Effector memory CD4-positive, alpha-beta T cell (primary cell): Measurements from ENCODE around the gene DEAF1.

Source experiments
- DNase-seq, 3 donors: peaks; one replicate each; pipeline ENCODE4 v3.0.0-alpha.2; 2020
- H3K27ac ChIP-seq: 2 replicates; pipeline ENCODE4 v1.7.0; 2013; ENCODE audit warnings: mild to moderate bottlenecking, low read length, moderate library complexity; ENCODE audit not compliant: insufficient read depth, poor library complexity, severe bottlenecking
- H3K27me3 ChIP-seq: replicated peaks from 2 replicates; pipeline ENCODE4 v1.7.0; 2013; ENCODE audit warnings: mild to moderate bottlenecking, low read length; ENCODE audit not compliant: insufficient read depth, control insufficient read depth, poor library complexity, severe bottlenecking
- H3K36me3 ChIP-seq: 2 replicates; pipeline ENCODE4 v1.7.0; 2013; ENCODE audit warnings: mild to moderate bottlenecking, low read length, moderate library complexity; ENCODE audit not compliant: control insufficient read depth, insufficient read depth
- H3K4me1 ChIP-seq: 2 replicates; pipeline ENCODE4 v1.7.0; 2013; ENCODE audit warnings: low read length, mild to moderate bottlenecking; ENCODE audit not compliant: control insufficient read depth, insufficient read depth, poor library complexity, severe bottlenecking
- H3K4me3 ChIP-seq: 2 replicates; pipeline ENCODE4 v1.7.0; 2013; ENCODE audit warnings: low read length, low read depth, mild to moderate bottlenecking; ENCODE audit not compliant: insufficient read depth, poor library complexity, severe bottlenecking
- H3K9me3 ChIP-seq: 2 replicates; pipeline ENCODE4 v1.7.0; 2013; ENCODE audit warnings: mild to moderate bottlenecking, low read length, moderate library complexity; ENCODE audit not compliant: control insufficient read depth

Gene DEAF1

GRCh38 chr11:618856-619627 is 76.0 kb downstream of the DEAF1 start:
- Histone ChIP-seq H3K4me3 (no peak overlapping the region), H3K9me3 (no peaks in the 10 kb centered on the region), H3K36me3 (no peaks in the 10 kb centered on the region), H3K27ac (no peak overlapping the region), H3K27me3 (no peaks in the 10 kb centered on the region), H3K4me1 (peaks cover 11% of the 10 kb centered on the region)
- DNase-seq: no peak

- Histone ChIP-seq H3K36me3 (no peaks in the 10 kb centered on the region), H3K4me3 (no peak overlapping the region), H3K27me3 (no peaks in the 10 kb centered on the region), H3K9me3 (no peaks in the 10 kb centered on the region), H3K4me1 (peaks cover 19% of the 10 kb centered on the region), H3K27ac (no peak overlapping the region)
- DNase-seq: no peak
These were observed 76.9 kb downstream of the DEAF1 start for GRCh38 chr11:617912-618682.

GRCh38 chr11:617199-617911 is 77.7 kb downstream of the DEAF1 start:
- DNase-seq: no peak
- no peak overlapping the region for H3K27ac ChIP-seq
- H3K4me3 ChIP-seq: no peak overlapping the region
- H3K4me1 ChIP-seq: peaks cover 22% of the 10 kb centered on the region
- no peaks in the 10 kb centered on the region for H3K9me3 ChIP-seq
- H3K27me3 ChIP-seq: no peaks in the 10 kb centered on the region
- H3K36me3 ChIP-seq: peaks cover 6% of the 10 kb centered on the region

DNA sequence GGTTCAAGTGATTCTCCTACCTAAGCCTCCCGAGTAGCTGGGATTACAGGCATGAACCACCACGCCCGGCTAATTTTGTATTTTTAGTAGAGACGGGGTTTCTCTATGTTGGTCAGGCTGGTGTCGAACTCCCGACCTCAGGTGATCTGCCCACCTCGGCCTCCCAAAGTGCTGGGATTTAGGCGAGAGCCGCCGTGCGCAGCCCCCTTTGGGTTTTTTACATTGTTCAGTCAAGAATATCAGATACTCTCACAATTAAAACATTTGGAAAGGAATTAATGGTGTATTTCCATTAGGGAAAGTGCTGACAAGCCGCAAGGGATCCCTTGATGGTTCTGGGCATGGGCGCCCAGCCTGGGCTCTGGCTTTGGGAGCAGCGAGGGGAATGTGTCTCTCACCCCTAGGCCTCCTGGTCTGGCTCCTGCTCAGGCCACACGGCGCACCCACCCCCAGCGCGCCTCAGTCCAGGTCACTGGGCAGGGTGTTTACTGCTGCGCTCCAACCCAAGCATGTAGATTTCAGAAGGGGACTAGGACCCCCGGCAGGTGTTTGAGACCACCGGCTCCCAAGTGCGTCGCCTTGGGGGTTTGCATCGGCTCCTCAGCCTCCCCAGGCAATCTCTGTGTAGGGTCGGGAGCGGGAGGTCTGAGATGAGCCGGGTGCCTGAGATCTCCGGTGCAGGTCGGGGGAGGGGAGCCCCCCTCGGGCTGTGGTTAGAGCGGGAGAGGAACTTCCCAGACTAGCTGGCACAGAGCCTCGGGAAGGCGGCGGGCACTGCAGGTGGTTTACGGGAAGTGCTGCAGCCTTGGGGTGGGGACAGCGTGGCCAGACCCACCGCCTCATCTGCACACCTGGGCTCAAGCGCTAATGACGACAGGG is 78.5 kb downstream of the DEAF1 start:
- no peak for DNase-seq
- Histone ChIP-seq H3K4me3 (peak overlapping the region; percentile 79), H3K27ac (peak overlapping the region; percentile 94), H3K4me1 (peaks cover 22% of the 10 kb centered on the region), H3K9me3 (no peaks in the 10 kb centered on the region), H3K36me3 (peaks cover 14% of the 10 kb centered on the region), H3K27me3 (no peaks in the 10 kb centered on the region)

GRCh38 chr11:615504-616319 is 79.3 kb downstream of the DEAF1 start, which contains the start of gene IRF7:
Gene IRF7, minus strand, starts transcription at chr11:615950. Its CDS starts 586 bp downstream, at chr11:615364.
- H3K36me3 ChIP-seq: peaks cover 22% of the 10 kb centered on the region

GRCh38 chr11:614623-615503 is 80.2 kb downstream of the DEAF1 start:
- H3K4me3 ChIP-seq: peak overlapping the region; percentile 79
- H3K4me1 ChIP-seq: peaks cover 22% of the 10 kb centered on the region
- no peaks in the 10 kb centered on the region for H3K9me3 ChIP-seq
- H3K36me3 ChIP-seq: peaks cover 30% of the 10 kb centered on the region
- no peak for DNase-seq
- peak overlapping the region; percentile 94 for H3K27ac ChIP-seq
- H3K27me3 ChIP-seq: no peaks in the 10 kb centered on the region

More at GRCh38 chr11:615504-616319, 79.3 kb downstream of the DEAF1 start, which contains the start of gene IRF7:
- Histone ChIP-seq H3K9me3 (no peaks in the 10 kb centered on the region), H3K4me3 (peak within 1 kb of the TSS; percentile 79), H3K4me1 (peaks cover 22% of the 10 kb centered on the region), H3K27me3 (no peaks in the 10 kb centered on the region), H3K27ac (peak within 1 kb of the TSS; percentile 94)
- DNase-seq: peak; percentile 81 to 87 (median 85)

DNA sequence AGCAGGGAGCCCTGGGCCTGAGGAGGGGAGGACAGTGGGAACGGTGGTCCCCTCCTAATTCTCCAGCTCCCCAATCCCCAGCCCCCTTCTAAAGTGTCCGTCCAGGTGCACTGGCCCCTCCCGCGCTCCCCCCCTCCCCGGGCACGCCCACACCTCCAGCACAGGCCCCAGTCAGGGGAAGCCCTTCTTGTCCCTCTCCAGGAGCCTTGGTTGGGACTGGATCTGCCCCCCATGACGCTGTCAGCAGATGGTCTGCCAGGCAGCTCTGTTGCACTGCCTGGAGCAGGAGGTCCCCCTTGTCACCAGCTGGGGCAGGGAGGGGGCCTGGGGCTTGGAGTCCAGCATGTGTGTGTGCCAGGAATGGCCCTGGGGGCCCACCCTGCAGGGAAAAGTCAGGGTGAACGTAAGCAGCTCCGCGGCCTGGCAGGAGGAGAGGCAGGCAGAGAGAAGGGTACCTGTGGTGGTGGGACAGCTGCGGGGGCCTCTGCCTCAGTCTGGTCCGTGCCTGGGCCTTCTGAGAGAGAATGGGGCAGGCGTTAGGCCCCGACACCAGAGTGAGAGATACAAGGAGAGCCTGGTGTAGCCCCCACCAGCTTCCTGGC is 80.9 kb downstream of the DEAF1 start:
- H3K36me3 ChIP-seq: peaks cover 38% of the 10 kb centered on the region
- no peaks in the 10 kb centered on the region for H3K9me3 ChIP-seq
- peak overlapping the region; percentile 63 for H3K27ac ChIP-seq
- no peaks in the 10 kb centered on the region for H3K27me3 ChIP-seq
- H3K4me3 ChIP-seq: peak overlapping the region; percentile 79
- peaks cover 22% of the 10 kb centered on the region for H3K4me1 ChIP-seq
- no peak for DNase-seq

DNA sequence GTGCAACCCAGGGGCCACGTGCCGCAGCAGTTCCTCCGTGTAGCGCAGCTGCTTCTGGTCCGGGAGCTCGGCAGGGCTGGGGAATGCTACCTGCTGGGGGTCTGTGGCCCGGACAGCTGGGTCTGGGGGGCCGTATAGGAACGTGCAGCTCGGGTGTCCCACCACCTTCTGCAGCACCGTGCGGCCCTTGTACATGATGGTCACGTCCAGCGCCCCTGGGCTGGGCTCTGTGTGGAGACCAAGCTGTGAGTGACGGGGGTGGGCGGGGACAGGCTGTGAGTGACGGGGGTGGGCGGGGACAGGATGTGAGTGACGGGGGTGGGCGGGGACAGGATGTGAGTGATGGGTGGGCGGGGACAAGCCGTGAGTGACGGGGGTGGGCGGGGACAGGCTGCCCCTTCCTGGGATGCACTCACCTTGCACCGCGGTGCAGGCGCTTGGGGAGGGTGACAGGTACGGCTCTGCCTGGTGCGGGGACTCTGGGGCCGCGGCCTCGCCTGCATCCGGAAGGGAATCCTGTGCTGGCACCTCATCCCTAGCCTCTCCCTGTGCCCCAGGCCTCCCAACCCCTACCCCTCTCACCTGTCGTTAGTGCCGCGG is 81.6 kb downstream of the DEAF1 start:
- Histone ChIP-seq H3K27me3 (no peaks in the 10 kb centered on the region), H3K4me3 (peak overlapping the region; percentile 79), H3K27ac (peak overlapping the region; percentile 63), H3K4me1 (peaks cover 22% of the 10 kb centered on the region), H3K36me3 (peaks cover 44% of the 10 kb centered on the region), H3K9me3 (no peaks in the 10 kb centered on the region)
- DNase-seq: peak; percentile 79 to 87 (median 85)
